HEK293 (cell line): Measurements from ENCODE around the gene MEGF6.

Experiments used
- BCL11A ChIP-seq: fragments of 450-650 bp; formaldehyde crosslinking; IDR thresholded peaks from 2 replicates; pipeline ENCODE4 v1.5.1; 2016; ENCODE audit warnings: low read depth, missing biosample characterization, missing genetic modification characterization
- HOXA7 ChIP-seq: sonication (generic); formaldehyde crosslinking; IDR thresholded peaks from 2 replicates; pipeline ENCODE4 v1.8.1; 2022; ENCODE audit warnings: missing genetic modification reagents, borderline replicate concordance
- HOXC10 ChIP-seq: sonication (generic); formaldehyde crosslinking; IDR thresholded peaks from 2 replicates; pipeline ENCODE4 v1.8.1; 2023; ENCODE audit warnings: mild to moderate bottlenecking, missing genetic modification reagents
- HOXD13 ChIP-seq: sonication (generic); formaldehyde crosslinking; IDR thresholded peaks from 2 replicates; pipeline ENCODE4 v1.8.0; 2022; ENCODE audit warnings: missing genetic modification reagents, borderline replicate concordance
- MYNN ChIP-seq: fragments of 450-650 bp; formaldehyde crosslinking; IDR thresholded peaks from 2 replicates; pipeline ENCODE4 v1.5.1; 2016; ENCODE audit warnings: missing biosample characterization, missing genetic modification characterization, borderline replicate concordance
- SETDB1 ChIP-seq: IDR thresholded peaks from one replicate; pipeline ENCODE4 v1.6.1; 2017; ENCODE audit warnings: mild to moderate bottlenecking, low read length, moderate library complexity, mixed read lengths; ENCODE audit not compliant: insufficient read length
- SP3 ChIP-seq: fragments of 450-650 bp; formaldehyde crosslinking; IDR thresholded peaks from 2 replicates; pipeline ENCODE4 v1.5.1; 2016; ENCODE audit warnings: missing biosample characterization, missing genetic modification characterization
- YY1 ChIP-seq: fragments of 450-650 bp; formaldehyde crosslinking; IDR thresholded peaks from 2 replicates; pipeline ENCODE4 v1.5.1; 2018; ENCODE audit warnings: missing biosample characterization, missing genetic modification characterization
- YY2 ChIP-seq: fragments of 450-650 bp; formaldehyde crosslinking; IDR thresholded peaks from 2 replicates; pipeline ENCODE4 v1.5.1; 2016; ENCODE audit warnings: missing biosample characterization, missing genetic modification characterization
- ZBTB10 ChIP-seq: fragments of 450-650 bp; formaldehyde crosslinking; IDR thresholded peaks from 2 replicates; pipeline ENCODE4 v1.5.1; 2016; ENCODE audit warnings: missing biosample characterization, missing genetic modification characterization
- ZBTB17 ChIP-seq: fragments of 450-650 bp; formaldehyde crosslinking; IDR thresholded peaks from 2 replicates; pipeline ENCODE4 v1.5.1; 2016; ENCODE audit warnings: missing biosample characterization, missing genetic modification characterization
- ZBTB6 ChIP-seq: fragments of 450-650 bp; formaldehyde crosslinking; IDR thresholded peaks from 2 replicates; pipeline ENCODE4 v1.5.1; 2017; ENCODE audit warnings: missing biosample characterization, missing genetic modification characterization
- ZBTB8A ChIP-seq: fragments of 450-650 bp; formaldehyde crosslinking; IDR thresholded peaks from 2 replicates; pipeline ENCODE4 v1.5.1; 2016; ENCODE audit warnings: missing biosample characterization, missing genetic modification characterization
- ZFHX2 ChIP-seq: fragments of 450-650 bp; formaldehyde crosslinking; conservative IDR thresholded peaks from 2 replicates; pipeline ENCODE4 v1.5.1; 2016; ENCODE audit warnings: missing biosample characterization, missing genetic modification characterization
- ZNF2 ChIP-seq: fragments of 450-650 bp; formaldehyde crosslinking; IDR thresholded peaks from 2 replicates; pipeline ENCODE4 v1.5.1; 2016; ENCODE audit warnings: missing biosample characterization, missing genetic modification characterization
- ZNF302 ChIP-seq: fragments of 450-650 bp; formaldehyde crosslinking; IDR thresholded peaks from 2 replicates; pipeline ENCODE4 v1.5.1; 2016; ENCODE audit warnings: missing biosample characterization, missing genetic modification characterization, low read depth
- ZNF37A ChIP-seq: fragments of 450-650 bp; IDR thresholded peaks from 2 replicates; pipeline ENCODE4 v1.5.1; 2018; ENCODE audit warnings: missing biosample characterization, missing genetic modification characterization
- ZNF398 ChIP-seq: fragments of 450-650 bp; formaldehyde crosslinking; IDR thresholded peaks from 2 replicates; pipeline ENCODE4 v1.5.1; 2017; ENCODE audit warnings: missing biosample characterization, missing genetic modification characterization
- ZNF473 ChIP-seq: fragments of 450-650 bp; formaldehyde crosslinking; IDR thresholded peaks from 2 replicates; pipeline ENCODE4 v1.5.1; 2017; ENCODE audit warnings: missing biosample characterization, missing genetic modification characterization
- ZNF514 ChIP-seq: fragments of 450-650 bp; formaldehyde crosslinking; IDR thresholded peaks from 2 replicates; pipeline ENCODE4 v1.5.1; 2016; ENCODE audit warnings: missing biosample characterization, missing genetic modification characterization
- ZNF529 ChIP-seq: fragments of 450-650 bp; formaldehyde crosslinking; IDR thresholded peaks from 2 replicates; pipeline ENCODE4 v1.5.1; 2017; ENCODE audit warnings: missing genetic modification characterization, missing biosample characterization; ENCODE audit not compliant: insufficient replicate concordance
- ZNF530 ChIP-seq: fragments of 450-650 bp; formaldehyde crosslinking; IDR thresholded peaks from 2 replicates; pipeline ENCODE4 v1.5.1; 2016; ENCODE audit warnings: low read depth, missing biosample characterization, missing genetic modification characterization
- ZNF626 ChIP-seq: fragments of 450-650 bp; sonication (Bioruptor Pico); formaldehyde crosslinking; IDR thresholded peaks from 2 replicates; pipeline ENCODE4 v1.5.1; 2018; ENCODE audit warnings: missing biosample characterization, missing genetic modification characterization, inconsistent platforms
- ZNF692 ChIP-seq: fragments of 450-650 bp; formaldehyde crosslinking; IDR thresholded peaks from 2 replicates; pipeline ENCODE4 v1.5.1; 2016; ENCODE audit warnings: missing biosample characterization, missing genetic modification characterization
- ZNF76 ChIP-seq: fragments of 450-650 bp; formaldehyde crosslinking; IDR thresholded peaks from 2 replicates; pipeline ENCODE4; 2016; ENCODE audit warnings: low read depth, missing biosample characterization, missing genetic modification characterization, borderline replicate concordance
- ZNF768 ChIP-seq: fragments of 450-650 bp; formaldehyde crosslinking; IDR thresholded peaks from 2 replicates; pipeline ENCODE4 v1.5.1; 2018; ENCODE audit warnings: missing biosample characterization, mild to moderate bottlenecking, missing genetic modification characterization
- ZNF837 ChIP-seq: fragments of 450-650 bp; formaldehyde crosslinking; IDR thresholded peaks from 2 replicates; pipeline ENCODE4 v1.5.1; 2016; ENCODE audit warnings: missing biosample characterization, missing genetic modification characterization
- TF ChIP-seq, protein P1 (sequence below): fragments of 450-650 bp; formaldehyde crosslinking; IDR thresholded peaks from 2 replicates; pipeline ENCODE4 v1.5.1; 2016; ENCODE audit warnings: missing biosample characterization, missing genetic modification characterization
- TF ChIP-seq, protein P2 (sequence below): fragments of 450-650 bp; formaldehyde crosslinking; IDR thresholded peaks from 2 replicates; pipeline ENCODE4 v1.5.1; 2016; ENCODE audit warnings: missing biosample characterization, missing genetic modification characterization, low read depth

Gene MEGF6

DNA sequence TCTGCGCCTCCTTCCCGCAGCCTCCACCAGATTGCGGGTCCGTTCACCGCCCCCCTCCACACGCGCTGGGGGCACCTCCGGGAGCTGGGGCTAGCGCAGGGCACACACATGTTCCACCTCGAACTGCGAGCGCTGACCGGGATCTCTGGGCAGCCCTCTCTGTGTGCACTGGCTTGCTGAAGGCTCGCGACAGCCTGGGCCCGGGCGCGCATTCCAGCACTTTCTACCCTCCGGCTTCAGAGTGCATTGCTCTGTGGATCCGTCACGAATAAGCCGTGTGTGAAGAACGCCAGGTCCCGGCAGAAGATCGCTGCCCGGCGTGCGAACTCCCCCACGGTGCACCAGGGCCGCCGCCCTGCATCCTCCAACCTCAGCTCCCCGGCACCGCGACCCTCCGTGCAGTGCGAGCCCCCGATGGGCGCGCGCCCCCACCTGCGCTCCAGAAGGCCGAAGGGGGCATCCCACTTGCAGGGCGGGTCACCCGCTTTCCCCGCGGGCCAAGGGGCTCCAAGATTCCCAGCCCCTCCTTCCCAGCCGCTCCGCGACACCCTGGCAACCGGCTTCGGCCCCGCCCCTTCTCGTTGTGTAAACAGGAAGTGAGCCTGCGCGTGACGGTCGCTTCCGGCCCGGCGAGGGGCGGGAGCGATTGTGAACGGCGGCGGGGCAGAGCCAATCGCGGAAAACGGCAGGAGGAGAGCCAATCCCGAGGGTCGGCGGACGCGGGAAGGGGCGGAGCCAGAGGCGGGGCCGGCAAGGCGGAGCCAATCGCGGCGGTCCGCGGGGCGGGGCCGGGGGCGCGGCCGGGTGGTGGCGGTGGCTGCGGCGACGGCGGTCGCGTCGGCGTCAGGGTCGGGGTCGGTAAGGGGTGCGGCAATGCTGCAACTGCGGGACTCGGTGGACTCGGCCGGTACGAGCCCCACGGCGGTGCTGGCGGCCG lies 13.2 kb upstream of the MEGF6 start, which contains the start of gene TPRG1L (continued):
- TF ChIP-seq ZNF692 (tag by site-specific recombination) (0 out of 2 replicates have a peak, but pooled peaks have one; percentile 31), ZNF37A (tag by site-specific recombination) (no peak), HOXD13 (CRISPR knock-in tag) (no peak), ZBTB8A (peak; percentile 40; the same call in 1 of the 2 replicates), YY2 (tag by site-specific recombination) (no peak), ZNF302 (tag by site-specific recombination) (no peak), MYNN (tag by site-specific recombination) (no peak), ZNF529 (tag by site-specific recombination) (no peak), ZNF473 (no peak), ZFHX2 (no peak), HOXA7 (CRISPR knock-in tag) (no peak), ZNF398 (tag by site-specific recombination) (no peak), ZNF768 (no peak), BCL11A (no peak), ZNF837 (tag by site-specific recombination) (no peak), HOXC10 (CRISPR knock-in tag) (no peak), ZNF626 (no peak), SP3 (peak; percentile 93), ZNF76 (tag by site-specific recombination) (peak; percentile 83), ZBTB10 (tag by site-specific recombination) (no peak), SETDB1 (no peak), ZBTB17 (tag by site-specific recombination) (0 out of 2 replicates have a peak, but pooled peaks have one; percentile 29), ZNF2 (tag by site-specific recombination) (no peak), ZNF514 (tag by site-specific recombination) (no peak), YY1 (tag by site-specific recombination) (no peak), ZNF530 (tag by site-specific recombination) (no peak), ZBTB6 (tag by site-specific recombination) (no peak)
- TF ChIP-seq, protein P1, sequence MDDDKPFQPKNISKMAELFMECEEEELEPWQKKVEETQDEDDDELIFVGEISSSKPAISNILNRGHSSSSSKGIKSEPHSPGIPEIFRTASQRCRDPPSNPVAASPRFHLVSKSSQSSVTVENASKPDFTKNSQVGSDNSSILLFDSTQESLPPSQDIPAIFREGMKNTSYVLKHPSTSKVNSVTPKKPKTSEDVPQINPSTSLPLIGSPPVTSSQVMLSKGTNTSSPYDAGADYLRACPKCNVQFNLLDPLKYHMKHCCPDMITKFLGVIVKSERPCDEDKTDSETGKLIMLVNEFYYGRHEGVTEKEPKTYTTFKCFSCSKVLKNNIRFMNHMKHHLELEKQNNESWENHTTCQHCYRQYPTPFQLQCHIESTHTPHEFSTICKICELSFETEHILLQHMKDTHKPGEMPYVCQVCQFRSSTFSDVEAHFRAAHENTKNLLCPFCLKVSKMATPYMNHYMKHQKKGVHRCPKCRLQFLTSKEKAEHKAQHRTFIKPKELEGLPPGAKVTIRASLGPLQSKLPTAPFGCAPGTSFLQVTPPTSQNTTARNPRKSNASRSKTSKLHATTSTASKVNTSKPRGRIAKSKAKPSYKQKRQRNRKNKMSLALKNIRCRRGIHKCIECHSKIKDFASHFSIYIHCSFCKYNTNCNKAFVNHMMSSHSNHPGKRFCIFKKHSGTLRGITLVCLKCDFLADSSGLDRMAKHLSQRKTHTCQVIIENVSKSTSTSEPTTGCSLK (tag by site-specific recombination), result no peak
- TF ChIP-seq, protein P2, sequence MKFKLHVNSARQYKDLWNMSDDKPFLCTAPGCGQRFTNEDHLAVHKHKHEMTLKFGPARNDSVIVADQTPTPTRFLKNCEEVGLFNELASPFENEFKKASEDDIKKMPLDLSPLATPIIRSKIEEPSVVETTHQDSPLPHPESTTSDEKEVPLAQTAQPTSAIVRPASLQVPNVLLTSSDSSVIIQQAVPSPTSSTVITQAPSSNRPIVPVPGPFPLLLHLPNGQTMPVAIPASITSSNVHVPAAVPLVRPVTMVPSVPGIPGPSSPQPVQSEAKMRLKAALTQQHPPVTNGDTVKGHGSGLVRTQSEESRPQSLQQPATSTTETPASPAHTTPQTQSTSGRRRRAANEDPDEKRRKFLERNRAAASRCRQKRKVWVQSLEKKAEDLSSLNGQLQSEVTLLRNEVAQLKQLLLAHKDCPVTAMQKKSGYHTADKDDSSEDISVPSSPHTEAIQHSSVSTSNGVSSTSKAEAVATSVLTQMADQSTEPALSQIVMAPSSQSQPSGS, result no peak
